WTC11 (cell line): Measurements from ENCODE around the gene URM1. TPM values are rescaled to one million over a fixed set of nuclear protein-coding genes. Genes with fewer than 3 reads are reported as not detected.
A peak's percentile ranks its signal among the peaks of the same experiment; 100 is the strongest.

Experiments used
- ATAC-seq: fragments of 200-7000 bp; cut with Tn5 transposase; 2 replicates; pipeline ENCODE4 v1.10.0; 2021; ENCODE audit warnings: mild to moderate bottlenecking, moderate library complexity
- CTCF ChIA-PET: fragments of 300-600 bp; sonication (Branson Sonifier 250); formaldehyde crosslinking; loops from one replicate; lab custom pipeline; 2021; ENCODE audit warnings: antibody characterized with exemption; lab: Charles Lee
- POLR2A ChIA-PET: fragments of 350-600 bp; sonication (Branson Sonifier 250); formaldehyde crosslinking; loops from one replicate; lab custom pipeline; 2021; ENCODE audit warnings: antibody characterized with exemption; lab: Charles Lee
- DNase-seq: peaks from one replicate; pipeline ENCODE4 v3.0.0; 2021; ENCODE audit warnings: low spot score
- H3K27ac Mint-ChIP-seq: 2 replicates; pipeline ENCODE4 v1.8.0; 2021; ENCODE audit warnings: mixed read lengths
- H3K27me3 Mint-ChIP-seq: 2 replicates; pipeline ENCODE4 v1.8.0; 2021; ENCODE audit warnings: low read depth, mild to moderate bottlenecking, moderate library complexity, mixed read lengths
- H3K36me3 Mint-ChIP-seq: 2 replicates; pipeline ENCODE4 v1.8.0; 2021; ENCODE audit warnings: mixed read lengths
- H3K4me1 Mint-ChIP-seq: 2 replicates; pipeline ENCODE4 v1.8.0; 2022; ENCODE audit warnings: mixed read lengths
- H3K4me3 Mint-ChIP-seq: 2 replicates; pipeline ENCODE4 v1.8.0; 2021; ENCODE audit warnings: mild to moderate bottlenecking, moderate library complexity, mixed read lengths
- H3K9me3 Mint-ChIP-seq: 2 replicates; pipeline ENCODE4 v1.8.0; 2021; ENCODE audit warnings: mixed read lengths
- CTCF ChIP-seq: fragments of 200-600 bp; IDR thresholded peaks from 2 replicates; pipeline ENCODE4 v1.8.0; 2022; ENCODE audit warnings: antibody characterized with exemption
- E2F5 ChIP-seq: sonication (generic); formaldehyde crosslinking; IDR thresholded peaks from 2 replicates; pipeline ENCODE4 v1.8.1; 2022; ENCODE audit warnings: mild to moderate bottlenecking, moderate library complexity, missing genetic modification reagents
- FOXK1 ChIP-seq: sonication (generic); formaldehyde crosslinking; IDR thresholded peaks from 2 replicates; pipeline ENCODE4 v1.8.0; 2022; ENCODE audit warnings: mild to moderate bottlenecking, moderate library complexity, missing genetic modification reagents
- FOXP4 ChIP-seq: sonication (generic); formaldehyde crosslinking; IDR thresholded peaks from 2 replicates; pipeline ENCODE4 v1.8.0; 2022; ENCODE audit warnings: mild to moderate bottlenecking, missing genetic modification reagents
- NR3C1 ChIP-seq: sonication (generic); formaldehyde crosslinking; conservative IDR thresholded peaks from 2 replicates; pipeline ENCODE4 v1.8.1; 2023; ENCODE audit warnings: low read depth, mild to moderate bottlenecking, missing genetic modification reagents
- PRDM15 ChIP-seq: sonication (generic); formaldehyde crosslinking; IDR thresholded peaks from 2 replicates; pipeline ENCODE4 v1.8.0; 2022; ENCODE audit warnings: missing genetic modification reagents
- PREB ChIP-seq: sonication (generic); formaldehyde crosslinking; IDR thresholded peaks from 2 replicates; pipeline ENCODE4 v1.8.1; 2022; ENCODE audit warnings: mild to moderate bottlenecking, missing genetic modification reagents, moderate library complexity, borderline replicate concordance
- USF1 ChIP-seq: sonication (generic); formaldehyde crosslinking; IDR thresholded peaks from 2 replicates; pipeline ENCODE4 v1.8.0; 2022; ENCODE audit warnings: mild to moderate bottlenecking, missing genetic modification reagents
- USF2 ChIP-seq: sonication (generic); formaldehyde crosslinking; IDR thresholded peaks from 2 replicates; pipeline ENCODE4 v1.8.1; 2023; ENCODE audit warnings: mild to moderate bottlenecking, missing genetic modification reagents, moderate library complexity
- ZNF121 ChIP-seq: sonication (generic); formaldehyde crosslinking; IDR thresholded peaks from 2 replicates; pipeline ENCODE4 v1.8.0; 2023; ENCODE audit warnings: missing genetic modification reagents
- total RNA-seq: library from RNA; stranded (reverse); gene quantifications from 3 replicates; pipeline ENCODE4 v1.2.3, GENCODE V29; 2021

URM1 gene
- total RNA-seq, 1 experiment from 2014 or later, result 67.9 TPM

GRCh38 chr9:128388150-128388549 lies 17.0 kb downstream of the URM1 start (continued):
- TF ChIP-seq PREB (CRISPR knock-in tag), result no peak
- no peak for TF ChIP-seq FOXP4
- no peak for TF ChIP-seq FOXK1 (CRISPR knock-in tag)

GRCh38 chr9:128389395-128390149 lies 18.4 kb downstream of the URM1 start:
- Mint-ChIP-seq H3K27me3 (peaks cover 97% of the 10 kb centered on the region), H3K4me1 (peaks cover 65% of the 10 kb centered on the region), H3K4me3 (no peak overlapping the region), H3K36me3 (peaks cover 14% of the 10 kb centered on the region), H3K27ac (no peak overlapping the region), H3K9me3 (no peaks in the 10 kb centered on the region)
- ChIA-PET POLR2A (interaction anchor here (1.2 kb wide), 1 partner anchor 114 kb away, joined by 5 read pairs; the partner anchor contains the start of genes GOLGA2 and SWI5), CTCF (interaction anchor here (1.3 to 8.3 kb wide), 8 partner anchors 19 to 272 kb away, joined by 3 to 74 read pairs (median 6); partner anchors contain the start of genes CERCAM and URM1)
- no peak for TF ChIP-seq NR3C1 (CRISPR knock-in tag)
- 0 out of 2 replicates have a peak, but pooled peaks have one; percentile 21 for TF ChIP-seq USF1 (CRISPR knock-in tag)
- TF ChIP-seq USF2 (CRISPR knock-in tag), result 0 out of 2 replicates have a peak, but pooled peaks have one; percentile 14
- DNase-seq, result peak; percentile 33
- ATAC-seq, result peak; percentile 5; the same call in 1 of the 2 replicates

GRCh38 chr9:128390150-128390812 lies 19.1 kb downstream of the URM1 start:
- Mint-ChIP-seq H3K27me3 (peaks cover 97% of the 10 kb centered on the region), H3K4me1 (peaks cover 63% of the 10 kb centered on the region), H3K4me3 (no peak overlapping the region)
- DNase-seq, result no peak
- CTCF ChIA-PET, result interaction anchor here (1.0 to 8.3 kb wide), 9 partner anchors 19 to 273 kb away, joined by 3 to 74 read pairs (median 6); partner anchors contain the start of genes CERCAM and URM1
- no peak for ATAC-seq
- POLR2A ChIA-PET, result interaction anchor here (1.2 kb wide), 1 partner anchor 114 kb away, joined by 5 read pairs; the partner anchor contains the start of genes GOLGA2 and SWI5
- TF ChIP-seq PRDM15 (CRISPR knock-in tag), result no peak
- TF ChIP-seq CTCF, result no peak
- TF ChIP-seq ZNF121 (CRISPR knock-in tag), result 0 out of 2 replicates have a peak, but pooled peaks have one; percentile 5
- TF ChIP-seq E2F5 (CRISPR knock-in tag), result no peak
- TF ChIP-seq, all 79 proteins: peak for 1
- Mint-ChIP-seq H3K36me3 (peaks cover 14% of the 10 kb centered on the region), H3K9me3 (no peaks in the 10 kb centered on the region), H3K27ac (no peak overlapping the region)
